Ishikawa (cell line): ENCODE results near the gene GPR84.

Source experiments
- FOXM1 ChIP-seq: IDR thresholded peaks from 2 replicates; pipeline ENCODE4 v1.6.1; 2012; ENCODE audit warnings: low read depth, borderline replicate concordance
- RAD21 ChIP-seq: IDR thresholded peaks from 2 replicates; pipeline ENCODE4 v1.6.1; 2012; ENCODE audit warnings: low read depth
- TF ChIP-seq, protein P1 (sequence below): IDR thresholded peaks from 2 replicates; pipeline ENCODE4 v1.6.1; 2012; ENCODE audit warnings: low read depth, mild to moderate bottlenecking

DNA sequence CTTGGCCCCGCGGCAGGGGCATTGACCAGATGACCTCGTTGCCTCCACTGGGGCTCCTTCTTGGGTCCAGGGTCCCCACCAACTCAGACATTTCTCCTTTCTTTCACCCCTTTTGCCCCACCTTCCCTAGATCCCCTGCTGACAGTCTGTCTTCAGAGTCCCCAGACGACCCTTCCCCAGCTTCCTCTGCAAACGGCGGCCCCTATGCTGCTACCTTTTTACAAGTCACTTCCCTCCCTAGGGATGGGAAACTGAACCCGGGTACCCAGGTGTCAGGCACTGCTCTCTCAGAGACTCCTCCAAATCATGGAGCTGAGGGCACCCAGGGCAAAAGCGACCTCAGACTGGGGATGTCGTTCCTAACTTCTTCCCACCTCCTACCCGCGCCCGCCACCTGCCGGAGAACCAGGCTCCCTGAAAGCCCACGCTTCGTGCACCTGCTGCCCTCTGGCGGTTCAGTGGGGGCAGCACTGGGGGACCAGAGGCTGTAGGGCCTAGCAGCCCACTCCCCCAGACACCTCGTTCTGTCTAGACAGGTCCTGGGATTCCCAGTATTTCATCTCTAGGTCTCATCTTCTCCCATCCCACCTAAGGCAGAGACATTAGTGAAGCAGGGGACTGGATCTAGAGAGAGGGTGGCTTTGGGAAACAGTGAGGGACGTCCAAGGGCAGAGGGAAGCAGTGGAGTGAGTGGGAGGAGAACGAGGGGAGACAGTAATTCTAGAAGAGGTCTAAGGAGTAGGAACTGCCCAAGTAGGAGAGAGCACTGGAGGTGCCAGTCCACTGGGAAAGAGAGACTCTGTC, 15.3 kb upstream of the GPR84 start:
- TF ChIP-seq, protein P1, sequence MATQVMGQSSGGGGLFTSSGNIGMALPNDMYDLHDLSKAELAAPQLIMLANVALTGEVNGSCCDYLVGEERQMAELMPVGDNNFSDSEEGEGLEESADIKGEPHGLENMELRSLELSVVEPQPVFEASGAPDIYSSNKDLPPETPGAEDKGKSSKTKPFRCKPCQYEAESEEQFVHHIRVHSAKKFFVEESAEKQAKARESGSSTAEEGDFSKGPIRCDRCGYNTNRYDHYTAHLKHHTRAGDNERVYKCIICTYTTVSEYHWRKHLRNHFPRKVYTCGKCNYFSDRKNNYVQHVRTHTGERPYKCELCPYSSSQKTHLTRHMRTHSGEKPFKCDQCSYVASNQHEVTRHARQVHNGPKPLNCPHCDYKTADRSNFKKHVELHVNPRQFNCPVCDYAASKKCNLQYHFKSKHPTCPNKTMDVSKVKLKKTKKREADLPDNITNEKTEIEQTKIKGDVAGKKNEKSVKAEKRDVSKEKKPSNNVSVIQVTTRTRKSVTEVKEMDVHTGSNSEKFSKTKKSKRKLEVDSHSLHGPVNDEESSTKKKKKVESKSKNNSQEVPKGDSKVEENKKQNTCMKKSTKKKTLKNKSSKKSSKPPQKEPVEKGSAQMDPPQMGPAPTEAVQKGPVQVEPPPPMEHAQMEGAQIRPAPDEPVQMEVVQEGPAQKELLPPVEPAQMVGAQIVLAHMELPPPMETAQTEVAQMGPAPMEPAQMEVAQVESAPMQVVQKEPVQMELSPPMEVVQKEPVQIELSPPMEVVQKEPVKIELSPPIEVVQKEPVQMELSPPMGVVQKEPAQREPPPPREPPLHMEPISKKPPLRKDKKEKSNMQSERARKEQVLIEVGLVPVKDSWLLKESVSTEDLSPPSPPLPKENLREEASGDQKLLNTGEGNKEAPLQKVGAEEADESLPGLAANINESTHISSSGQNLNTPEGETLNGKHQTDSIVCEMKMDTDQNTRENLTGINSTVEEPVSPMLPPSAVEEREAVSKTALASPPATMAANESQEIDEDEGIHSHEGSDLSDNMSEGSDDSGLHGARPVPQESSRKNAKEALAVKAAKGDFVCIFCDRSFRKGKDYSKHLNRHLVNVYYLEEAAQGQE: no peak
- peak; percentile 60 for TF ChIP-seq FOXM1
- TF ChIP-seq RAD21: peak; percentile 98
